ENCODE results near the gene TAB2.

Gene TAB2

DNA sequence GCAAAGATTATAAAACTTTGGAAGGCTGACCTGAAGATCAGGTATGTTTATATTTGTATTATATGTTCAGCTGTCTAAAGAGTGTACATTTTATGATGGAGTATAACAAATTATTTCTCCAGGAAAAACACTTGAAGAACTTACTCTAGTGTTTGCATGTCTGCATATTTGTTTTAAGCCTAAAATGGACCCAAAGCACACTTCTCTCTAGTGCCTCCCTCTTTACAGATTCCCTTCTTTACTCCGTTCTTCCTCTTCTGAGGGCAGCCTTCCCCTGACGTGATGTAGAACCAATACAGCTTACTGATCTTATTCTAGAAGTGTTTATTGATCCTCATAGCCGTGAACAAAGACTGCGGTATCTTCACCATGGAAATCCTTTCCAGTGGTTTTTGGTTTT is 96.5 kb downstream of the TAB2 start:
- no peak overlapping the region for H3K4me3 ChIP-seq (ENCODE audit: low read length)
- DNase-seq (ENCODE audit: low read depth) = no peak
- TF ChIP-seq, protein P1, sequence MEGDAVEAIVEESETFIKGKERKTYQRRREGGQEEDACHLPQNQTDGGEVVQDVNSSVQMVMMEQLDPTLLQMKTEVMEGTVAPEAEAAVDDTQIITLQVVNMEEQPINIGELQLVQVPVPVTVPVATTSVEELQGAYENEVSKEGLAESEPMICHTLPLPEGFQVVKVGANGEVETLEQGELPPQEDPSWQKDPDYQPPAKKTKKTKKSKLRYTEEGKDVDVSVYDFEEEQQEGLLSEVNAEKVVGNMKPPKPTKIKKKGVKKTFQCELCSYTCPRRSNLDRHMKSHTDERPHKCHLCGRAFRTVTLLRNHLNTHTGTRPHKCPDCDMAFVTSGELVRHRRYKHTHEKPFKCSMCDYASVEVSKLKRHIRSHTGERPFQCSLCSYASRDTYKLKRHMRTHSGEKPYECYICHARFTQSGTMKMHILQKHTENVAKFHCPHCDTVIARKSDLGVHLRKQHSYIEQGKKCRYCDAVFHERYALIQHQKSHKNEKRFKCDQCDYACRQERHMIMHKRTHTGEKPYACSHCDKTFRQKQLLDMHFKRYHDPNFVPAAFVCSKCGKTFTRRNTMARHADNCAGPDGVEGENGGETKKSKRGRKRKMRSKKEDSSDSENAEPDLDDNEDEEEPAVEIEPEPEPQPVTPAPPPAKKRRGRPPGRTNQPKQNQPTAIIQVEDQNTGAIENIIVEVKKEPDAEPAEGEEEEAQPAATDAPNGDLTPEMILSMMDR (IDR thresholded peaks at IDR 0.05; ENCODE audit: insufficient read depth, low read depth, low read length, missing control alignments) = no peak

DNA sequence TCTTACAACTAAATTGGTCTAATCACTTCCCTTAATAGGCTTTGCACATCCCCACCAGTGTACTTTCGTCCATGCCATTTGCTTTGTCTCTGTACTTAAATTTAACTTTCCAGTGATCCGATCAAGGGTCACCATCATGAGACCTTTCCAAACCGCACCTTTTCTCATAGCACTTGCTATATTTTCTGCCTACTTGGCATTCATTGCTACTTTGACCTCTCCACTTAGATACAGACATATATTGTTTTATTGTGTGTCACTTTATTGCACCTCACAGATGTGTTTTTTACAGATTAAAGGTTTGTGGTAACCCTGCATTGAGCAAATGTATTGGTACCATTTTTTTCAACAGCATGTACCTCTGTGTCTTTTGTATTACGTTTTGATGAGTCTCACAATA is 97.3 kb downstream of the TAB2 start:
- H3K4me3 ChIP-seq (ENCODE audit: low read length) = no peak overlapping the region
- TF ChIP-seq, protein P1 (IDR thresholded peaks at IDR 0.05; ENCODE audit: insufficient read depth, low read depth, low read length, missing control alignments) = no peak
- DNase-seq (ENCODE audit: low read depth) = no peak

DNA sequence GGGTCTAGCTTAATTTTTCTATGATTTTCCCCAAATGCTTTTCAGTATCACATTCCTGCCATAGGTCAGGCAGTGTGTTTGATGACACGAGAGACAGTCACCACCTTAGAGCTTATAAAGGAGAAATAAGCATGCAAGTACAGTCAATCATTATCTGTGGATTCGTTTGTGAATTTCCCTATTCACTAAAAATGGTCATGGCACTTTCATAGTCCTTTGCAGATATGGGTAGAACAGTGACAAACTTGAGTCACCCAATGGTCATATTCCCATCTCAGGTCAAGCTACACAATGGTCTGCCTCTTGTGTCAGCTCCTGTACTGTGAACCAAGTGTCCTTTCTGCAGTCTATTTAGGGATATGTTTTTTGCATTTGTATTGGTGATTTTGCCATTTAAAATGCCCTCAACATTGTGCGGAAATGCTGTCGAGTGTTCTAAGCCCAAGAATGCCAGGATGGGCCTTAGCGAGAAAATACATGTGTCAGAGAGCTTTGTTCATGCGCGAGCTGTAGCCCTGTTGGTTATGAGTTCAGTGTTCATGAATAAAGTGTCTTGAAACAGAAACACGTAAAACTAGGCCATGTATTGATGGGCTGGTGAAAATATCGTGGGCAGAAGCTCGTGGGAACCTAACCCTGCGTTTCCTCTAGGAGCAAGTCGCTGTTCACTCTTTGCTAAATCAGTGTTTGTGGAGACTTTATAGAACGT is 102.3 kb downstream of the TAB2 start:
- DNase-seq (ENCODE audit: low read depth) = no peak
- TF ChIP-seq, protein P1 (IDR thresholded peaks at IDR 0.05; ENCODE audit: insufficient read depth, low read depth, low read length, missing control alignments) = no peak
- no peak overlapping the region for H3K4me3 ChIP-seq (ENCODE audit: low read length)

DNA sequence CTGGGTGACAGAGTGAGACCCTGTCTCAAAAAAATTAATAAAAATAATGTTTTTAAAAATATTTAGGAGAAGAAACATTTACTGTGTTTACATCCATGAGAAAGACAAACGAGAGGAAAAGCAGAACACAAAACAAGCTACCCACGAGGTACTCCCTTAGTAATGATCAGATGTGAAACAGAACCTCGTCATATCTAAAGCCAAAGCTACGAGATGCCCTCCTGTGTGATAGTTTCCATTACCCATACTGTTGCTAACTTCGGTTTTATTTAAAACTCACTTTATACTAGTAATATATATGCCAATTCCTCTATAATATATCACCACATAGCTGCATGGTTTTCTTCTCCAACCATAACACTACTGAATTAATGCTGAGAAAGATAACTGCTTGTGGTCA is 103.6 kb downstream of the TAB2 start:
- TF ChIP-seq, protein P1 (IDR thresholded peaks at IDR 0.05; ENCODE audit: insufficient read depth, low read depth, low read length, missing control alignments) = no peak
- no peak overlapping the region for H3K4me3 ChIP-seq (ENCODE audit: low read length)
- DNase-seq (ENCODE audit: low read depth) = no peak

DNA sequence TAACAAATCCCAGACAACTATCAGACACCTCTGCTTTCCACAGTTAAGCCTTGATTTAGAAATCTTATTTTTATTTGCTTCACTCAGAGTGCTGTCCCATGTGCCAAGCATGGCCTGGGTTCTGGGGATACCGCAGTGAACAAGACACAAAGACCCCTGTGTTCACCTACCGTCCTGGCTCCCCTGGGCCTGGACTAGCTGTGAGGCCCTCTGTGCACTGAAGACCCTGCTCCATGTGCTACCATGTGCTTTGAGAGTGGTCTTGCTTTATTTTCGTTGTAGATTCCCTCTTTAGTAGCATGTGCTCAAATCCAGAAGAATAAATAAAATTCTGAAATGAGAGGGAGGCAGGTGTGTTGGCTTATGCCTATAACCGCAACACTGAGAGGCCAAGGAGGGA is 105.1 kb downstream of the TAB2 start:
- no peak overlapping the region for H3K4me3 ChIP-seq (ENCODE audit: low read length)
- TF ChIP-seq, protein P1 (IDR thresholded peaks at IDR 0.05; ENCODE audit: insufficient read depth, low read depth, low read length, missing control alignments) = no peak
- no peak for DNase-seq (ENCODE audit: low read depth)

DNA sequence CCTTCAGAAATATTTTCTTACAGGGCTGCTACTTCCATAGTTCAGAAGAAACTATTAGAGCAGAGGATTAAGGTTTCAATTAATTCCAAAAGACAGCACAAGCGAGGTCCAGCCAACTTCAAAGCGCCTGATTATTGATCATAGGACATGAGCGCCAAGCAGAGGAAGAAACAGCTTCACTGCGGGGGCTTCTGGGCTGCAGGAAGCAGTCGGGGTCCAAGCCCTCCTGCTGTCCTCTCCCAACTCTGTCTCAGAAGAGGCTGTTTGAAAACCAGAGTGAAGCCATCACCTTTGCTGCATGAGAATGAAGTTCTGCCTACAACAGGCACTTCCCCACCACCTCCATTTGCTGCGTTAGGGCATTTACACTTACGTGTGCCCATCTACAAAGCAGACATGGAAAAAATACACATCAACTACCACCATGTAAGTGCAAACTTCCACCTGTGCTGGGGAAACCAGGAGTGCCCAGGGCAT is 106.5 kb downstream of the TAB2 start:
- no peak for DNase-seq (ENCODE audit: low read depth)
- no peak overlapping the region for H3K4me3 ChIP-seq (ENCODE audit: low read length)
- TF ChIP-seq, protein P1 (IDR thresholded peaks at IDR 0.05; ENCODE audit: insufficient read depth, low read depth, low read length, missing control alignments) = no peak

DNA sequence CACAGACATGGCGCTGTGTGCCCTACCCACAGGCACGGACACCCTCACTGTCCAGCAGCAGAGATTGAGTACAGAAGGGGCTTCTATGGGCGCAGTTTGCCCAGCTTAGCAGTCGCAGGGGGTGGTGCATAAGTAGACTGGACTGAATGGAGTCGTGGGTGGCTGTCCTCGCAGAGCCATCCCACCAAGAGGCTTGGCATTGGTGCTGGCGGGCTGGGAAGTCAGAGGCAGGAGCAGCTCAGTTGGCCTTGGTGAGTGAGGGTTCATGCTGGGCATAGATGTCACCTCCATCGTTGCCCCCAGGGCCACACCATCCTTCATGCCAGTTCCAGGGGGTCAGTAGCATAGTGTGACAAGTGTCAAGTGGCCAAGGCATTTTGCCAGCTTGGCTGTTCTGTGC is 107.7 kb downstream of the TAB2 start:
- no peak for DNase-seq (ENCODE audit: low read depth)
- TF ChIP-seq, protein P1 (IDR thresholded peaks at IDR 0.05; ENCODE audit: insufficient read depth, low read depth, low read length, missing control alignments) = no peak
- no peak overlapping the region for H3K4me3 ChIP-seq (ENCODE audit: low read length)

Measured in epithelial cell of esophagus (primary cell).